NCI-H2171 treated with DMSO at 0.1 percent for 48 hours (cell line): ENCODE measurements around the gene KCNK18.
"Not testable (repeated sequence)": the region's sequence is repeated elsewhere in the genome, so short reads cannot be mapped to it uniquely, and the experiment has no call there.

Experiments
- DNase-seq: peaks from one replicate; lab custom pipeline; 2025; lab: John Stamatoyannopoulos, UW

Gene KCNK18

GRCh38 chr10:117221156-117221711 is 23.9 kb downstream of the KCNK18 start:
- peak; percentile 8 for DNase-seq

- no peak for DNase-seq
These were observed 25.3 kb downstream of the KCNK18 start for GRCh38 chr10:117222552-117222951.

- DNase-seq, result peak; percentile 52
These were observed 25.8 kb downstream of the KCNK18 start for GRCh38 chr10:117222976-117223692.

DNA sequence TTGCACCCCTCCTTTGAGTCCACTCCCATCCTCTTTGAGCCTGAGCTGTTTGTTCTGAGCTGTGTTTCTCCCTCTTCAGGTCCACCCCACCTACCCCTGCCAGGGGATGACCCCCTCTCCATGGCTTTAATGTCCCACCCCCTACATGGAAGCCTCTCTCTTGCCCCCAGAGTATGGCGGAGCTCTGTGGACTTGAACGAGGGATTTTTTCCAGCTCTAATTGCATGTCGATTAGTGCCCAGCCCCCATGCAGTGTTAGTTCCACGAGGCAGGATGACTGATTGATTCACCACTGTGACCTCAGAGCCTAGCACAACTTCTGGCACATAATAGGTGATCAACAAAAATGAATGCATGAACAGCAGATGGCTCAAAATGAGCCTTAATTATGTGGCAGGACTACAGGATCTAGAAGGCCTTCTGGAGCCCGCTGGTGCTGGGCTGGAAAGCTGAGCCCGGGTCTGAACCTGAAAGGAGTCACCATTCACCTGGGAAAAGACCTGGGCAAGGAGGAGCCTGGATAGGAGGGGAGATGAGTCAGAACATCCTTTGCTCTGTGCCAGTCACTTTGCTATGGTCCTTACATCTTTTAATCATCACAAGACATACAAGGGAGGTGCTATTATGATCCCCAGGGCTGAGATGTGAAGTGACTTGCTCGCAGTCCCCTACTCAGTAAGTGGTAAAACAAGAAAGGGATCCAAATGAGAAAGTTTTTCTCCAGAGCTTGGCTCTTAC is 26.6 kb downstream of the KCNK18 start:
- DNase-seq, result no peak

- DNase-seq, result no peak
These were observed 27.6 kb downstream of the KCNK18 start for GRCh38 chr10:117224881-117225280.

DNA sequence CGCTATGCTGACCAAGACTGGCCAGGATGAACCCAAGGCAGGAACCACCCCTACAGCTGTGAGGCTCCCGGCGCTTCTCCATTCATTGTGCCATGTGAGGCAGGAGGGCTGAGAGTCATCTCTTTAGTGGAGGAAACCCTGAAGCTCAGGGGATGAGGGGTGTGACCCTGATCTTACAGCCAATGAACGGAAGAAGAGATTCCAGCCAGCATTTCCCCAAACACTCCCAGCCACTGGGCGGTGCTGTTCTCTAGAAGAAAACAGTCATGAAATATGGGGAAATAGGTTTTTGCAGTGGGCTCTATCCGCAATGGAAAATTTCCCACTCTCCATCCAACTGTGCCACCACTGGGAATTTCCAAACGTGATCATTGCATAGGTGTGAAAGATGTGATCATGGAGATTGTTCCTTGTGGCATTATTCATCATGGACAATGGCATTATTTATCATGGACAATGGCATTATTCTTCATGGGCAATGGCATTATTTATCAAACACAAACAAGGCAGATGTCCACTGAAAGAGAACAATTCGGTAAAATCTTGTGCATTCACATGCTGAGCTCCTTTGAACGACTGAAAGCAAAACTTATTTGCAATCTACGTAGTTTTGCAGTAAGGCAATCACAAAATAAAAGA is 29.6 kb downstream of the KCNK18 start:
- DNase-seq, result no peak

DNA sequence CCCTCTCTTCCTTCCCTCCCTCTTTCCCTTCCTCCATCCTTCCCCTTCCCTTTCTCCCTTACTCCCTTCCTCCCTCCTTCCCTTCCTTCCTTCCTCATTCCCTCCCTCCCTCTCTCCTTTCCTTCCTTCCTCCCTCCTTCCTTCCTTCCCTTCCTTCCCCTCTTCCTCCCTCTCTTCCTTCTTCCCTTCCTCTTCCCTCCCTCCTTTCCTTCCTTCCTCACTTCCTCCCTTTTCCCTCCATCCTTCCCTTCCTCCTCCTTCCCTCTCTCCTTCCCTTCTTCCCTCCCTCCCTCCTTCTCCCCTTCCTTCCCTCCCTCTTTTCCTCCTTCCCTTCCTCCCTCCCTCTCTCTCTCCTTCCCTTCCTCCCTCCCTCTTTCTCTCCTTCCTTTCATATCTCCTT is 30.9 kb downstream of the KCNK18 start:
- DNase-seq, result no peak

DNA sequence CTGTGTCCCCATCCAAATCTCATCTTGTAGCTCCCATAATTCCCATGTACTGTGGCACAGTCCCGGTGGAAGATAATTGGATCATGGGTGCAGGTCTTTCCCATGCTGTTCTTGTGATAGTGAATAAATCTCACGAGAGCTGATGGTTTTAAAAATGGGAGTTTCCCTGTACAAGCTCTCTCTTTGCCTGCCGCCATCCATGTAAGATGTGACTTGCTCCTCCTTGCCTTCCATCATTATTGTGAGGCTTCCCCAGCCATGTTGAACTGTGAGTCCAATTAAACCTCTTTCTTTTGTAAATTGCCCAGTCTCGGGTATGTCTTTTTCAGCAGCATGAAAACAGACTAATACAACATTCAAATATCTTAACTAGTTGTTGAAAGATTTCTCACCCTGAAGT is 32.8 kb downstream of the KCNK18 start:
- DNase-seq, result not testable (repeated sequence)

DNA sequence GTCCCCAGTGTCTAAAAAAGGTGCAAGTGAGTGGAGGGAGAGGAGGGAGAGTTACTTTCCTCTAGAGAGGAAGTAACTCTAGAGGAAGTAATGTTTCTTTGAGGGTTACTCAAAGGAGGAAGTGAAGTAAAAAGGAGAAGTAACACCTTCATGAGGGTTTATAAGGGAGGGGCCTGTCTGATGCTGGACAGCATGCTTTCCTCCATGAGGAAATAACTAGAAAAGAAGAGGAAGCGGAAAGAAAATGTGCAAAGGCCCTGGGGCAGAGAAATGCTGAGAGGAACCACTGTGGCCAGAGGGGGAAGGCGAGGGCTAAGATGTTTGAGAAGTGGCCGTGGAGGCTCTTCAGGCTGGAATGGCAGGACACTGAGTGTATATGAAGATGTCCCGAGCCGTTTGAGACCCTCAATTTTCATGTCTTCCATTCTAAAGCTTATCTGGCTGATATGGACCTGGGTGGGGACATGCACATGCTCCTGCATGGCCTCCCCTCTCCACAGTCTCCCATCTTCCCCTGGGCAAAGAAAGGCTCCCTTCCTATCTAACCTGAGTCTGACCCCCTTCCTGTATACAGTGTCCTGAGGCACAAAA is 40.2 kb downstream of the KCNK18 start:
- no peak for DNase-seq

DNA sequence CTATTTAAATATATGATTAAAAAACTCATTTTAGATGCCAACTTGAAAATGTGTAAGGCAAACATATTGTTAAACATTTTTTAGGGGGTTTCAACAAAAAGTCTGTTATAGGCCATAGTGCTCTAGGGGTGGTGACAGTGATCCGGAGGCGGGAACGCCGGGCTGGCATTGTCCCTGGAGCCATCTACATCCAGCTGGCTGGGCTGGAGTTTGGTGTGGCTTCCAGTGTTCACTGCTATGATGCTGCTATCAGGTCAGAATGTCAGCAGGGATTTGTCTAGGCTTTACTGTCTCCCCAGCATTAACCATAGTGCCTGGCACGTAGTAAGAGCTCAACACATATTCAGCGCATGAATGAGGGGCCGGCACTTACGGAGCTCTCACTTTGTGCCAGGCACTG is 41.8 kb downstream of the KCNK18 start:
- no peak for DNase-seq

DNA sequence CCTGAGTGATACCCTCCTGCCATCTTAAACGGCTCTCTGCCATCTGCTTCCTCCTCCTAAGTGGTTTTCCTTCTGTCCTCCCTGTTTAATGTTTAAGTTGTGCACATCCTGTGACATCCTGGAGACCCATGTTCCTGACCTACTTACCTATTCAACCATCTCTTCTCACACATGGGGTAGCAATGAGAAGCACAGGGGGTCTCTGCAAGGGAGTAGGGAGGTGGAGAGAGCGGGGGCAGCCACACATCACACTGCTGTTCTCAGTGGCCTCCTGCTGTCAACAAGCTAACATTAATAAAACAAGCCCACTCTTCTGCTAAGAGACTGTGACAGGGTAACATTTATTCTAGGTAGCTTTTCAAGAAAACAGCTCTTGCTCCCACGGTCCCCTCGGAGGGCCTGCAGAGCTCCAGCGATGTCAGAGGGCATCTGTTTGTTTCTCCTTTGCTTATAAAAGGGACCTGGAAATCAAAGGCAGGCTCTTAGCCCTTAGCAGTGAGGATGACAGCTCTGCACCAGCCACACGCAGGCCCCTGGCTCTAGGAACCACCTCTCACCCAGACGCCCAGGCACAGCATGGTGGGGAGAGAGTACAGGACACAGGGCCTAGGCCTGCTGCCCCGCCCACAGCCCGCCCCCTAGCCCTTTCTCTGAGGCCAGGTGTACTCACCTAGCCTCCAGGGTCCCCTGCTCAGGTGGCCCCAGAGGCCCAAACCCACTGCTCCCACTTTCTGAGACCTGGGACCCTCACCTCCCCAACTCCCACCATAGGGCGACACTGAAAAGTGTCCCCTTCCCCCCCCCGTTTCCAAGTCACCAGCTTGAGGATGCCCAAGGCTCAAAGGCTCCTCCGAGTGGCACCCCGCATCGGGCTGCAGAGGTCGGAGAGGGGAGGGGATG is 42.7 kb downstream of the KCNK18 start:
- DNase-seq, result peak; percentile 45

- no peak for DNase-seq
These were observed 43.6 kb downstream of the KCNK18 start, which contains the start of gene SLC18A2 for GRCh38 chr10:117240621-117241529. SLC18A2 (plus strand) TSS chr10:117241114; CDS start chr10:117241694, 580 bp downstream.

GRCh38 chr10:117241541-117242462 is 44.5 kb downstream of the KCNK18 start:
- DNase-seq, result peak; percentile 3

DNA sequence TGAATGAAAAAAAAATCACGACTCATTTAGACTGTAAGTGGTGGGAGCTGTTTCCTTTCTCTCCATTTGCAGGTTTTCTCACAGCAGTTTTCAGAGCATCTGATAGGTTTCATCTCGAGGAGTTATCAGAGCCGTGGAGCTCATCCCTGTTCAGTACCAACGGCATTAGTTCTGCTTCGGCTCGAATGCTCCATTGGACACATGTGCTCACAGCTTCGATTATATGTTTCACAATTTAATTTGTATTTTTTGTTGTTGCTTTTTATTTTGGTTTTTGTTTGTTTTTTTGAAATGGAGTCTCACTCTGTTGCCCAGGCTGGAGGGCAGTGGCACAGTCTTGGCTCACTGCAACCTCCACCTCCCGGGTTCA is 45.2 kb downstream of the KCNK18 start:
- DNase-seq, result no peak

GRCh38 chr10:117246997-117247671 is 49.8 kb downstream of the KCNK18 start:
- DNase-seq, result no peak

DNA sequence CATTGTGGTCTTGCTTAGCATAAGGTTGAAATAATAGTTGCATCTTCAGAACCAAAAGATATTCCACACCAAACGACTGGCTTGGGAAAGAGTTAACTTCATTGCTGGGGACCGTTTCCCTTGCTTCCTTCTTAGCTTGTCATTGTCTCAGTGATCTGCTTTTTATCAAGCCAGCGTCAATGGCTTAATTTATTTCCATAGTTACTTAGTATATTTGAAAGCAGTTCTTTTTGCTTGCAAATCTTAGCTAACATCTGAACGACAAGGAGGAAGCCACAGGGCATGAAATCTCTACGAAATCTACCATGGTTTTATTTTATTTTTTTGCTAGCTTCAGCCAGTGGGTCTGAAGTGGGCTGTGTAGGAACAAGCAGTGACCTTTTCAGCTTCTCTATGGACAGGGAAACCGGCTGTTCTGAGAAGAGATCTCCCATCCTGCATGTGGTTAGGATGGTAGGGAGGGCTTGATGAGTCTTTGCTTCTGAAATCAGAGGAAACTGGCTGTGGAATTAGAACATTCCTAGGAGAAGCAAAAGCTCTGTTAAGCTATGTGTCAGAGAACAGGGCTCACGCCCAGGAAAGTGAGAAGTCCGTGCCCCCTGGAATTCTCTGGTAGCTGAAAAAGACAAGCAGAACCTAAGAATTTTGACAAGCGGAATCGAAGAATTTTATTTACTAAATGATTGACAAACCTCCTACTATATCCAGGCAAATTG is 51.6 kb downstream of the KCNK18 start:
- DNase-seq, result no peak

GRCh38 chr10:117249493-117250093 is 52.3 kb downstream of the KCNK18 start:
- no peak for DNase-seq
